Liver (tissue), 9 donors: Measurements from ENCODE around the gene SIK3. TPM values are rescaled to one million over a fixed set of nuclear protein-coding genes. Genes with fewer than 3 reads are reported as not detected.

Source experiments
- DNase-seq: peaks from one replicate; pipeline ENCODE4 v3.0.0-alpha.2; 2017; ENCODE audit warnings: low spot score
- H3K27ac ChIP-seq, 2 donors: one replicate each; pipeline ENCODE4 v1.7.0; 2013; ENCODE audit warnings: inconsistent platforms in 2 of 2, low read length in 2 of 2, control low read depth in 1 of 2, low read depth in 1 of 2, mild to moderate bottlenecking in 1 of 2
- H3K27me3 ChIP-seq, 4 donors: one replicate each; pipeline versions ENCODE4 v1.6.1 to v1.7.0; 2013; ENCODE audit warnings: low read length in 3 of 4, inconsistent platforms in 1 of 4, mild to moderate bottlenecking in 1 of 4, moderate library complexity in 1 of 4; ENCODE audit not compliant: control insufficient read depth in 4 of 4, insufficient read depth in 4 of 4
- H3K36me3 ChIP-seq, 4 donors: one replicate each; pipeline versions ENCODE4 v1.6.1 to v1.7.0; 2013; ENCODE audit warnings: low read length in 3 of 4, mild to moderate bottlenecking in 3 of 4, low read depth in 1 of 4, moderate library complexity in 1 of 4; ENCODE audit not compliant: control insufficient read depth in 4 of 4, insufficient read depth in 3 of 4
- H3K4me1 ChIP-seq, 4 donors: one replicate each; pipeline versions ENCODE4 v1.6.1 to v1.7.0; 2013; ENCODE audit warnings: low read length in 3 of 4, mild to moderate bottlenecking in 3 of 4, moderate library complexity in 1 of 4; ENCODE audit not compliant: control insufficient read depth in 4 of 4, insufficient read depth in 4 of 4
- H3K4me3 ChIP-seq, 3 donors: one replicate each; pipeline versions ENCODE4 v1.6.1 to v1.7.0; 2013; ENCODE audit warnings: low read length in 3 of 3, control low read depth in 1 of 3, low read depth in 1 of 3, mild to moderate bottlenecking in 1 of 3
- H3K9ac ChIP-seq, 2 donors: one replicate each; pipeline ENCODE4 v1.7.0; 2013; ENCODE audit warnings: low read length in 2 of 2, mild to moderate bottlenecking in 2 of 2, moderate library complexity in 2 of 2, control low read depth in 1 of 2, low read depth in 1 of 2
- H3K9me3 ChIP-seq, 4 donors: one replicate each; pipeline versions ENCODE4 v1.6.1 to v1.7.0; 2013; ENCODE audit warnings: low read length in 3 of 4; ENCODE audit not compliant: control insufficient read depth in 4 of 4
- EGR1 ChIP-seq, 2 donors: IDR thresholded peaks; 2 replicates each; pipeline ENCODE4 v1.6.1; 2016 to 2018; ENCODE audit warnings: antibody characterized with exemption in 2 of 2, low read depth in 2 of 2
- FOXA1 ChIP-seq: IDR thresholded peaks from 2 replicates; pipeline ENCODE4 v1.6.1; 2016; ENCODE audit warnings: antibody characterized with exemption
- FOXA2 ChIP-seq: IDR thresholded peaks from 2 replicates; pipeline ENCODE4 v1.6.1; 2016; ENCODE audit warnings: antibody characterized with exemption
- GABPA ChIP-seq, 2 donors: IDR thresholded peaks in 1 of 2; conservative IDR thresholded peaks in 1 of 2; 2 replicates each; pipeline ENCODE4 v1.6.1; 2016; ENCODE audit warnings: antibody characterized with exemption in 2 of 2, mild to moderate bottlenecking in 1 of 2, moderate library complexity in 1 of 2
- HNF4A ChIP-seq, 2 donors: conservative IDR thresholded peaks; 2 replicates each; pipeline ENCODE4 v1.6.1; 2016; ENCODE audit warnings: antibody characterized with exemption in 2 of 2, mild to moderate bottlenecking in 2 of 2
- JUND ChIP-seq, 2 donors: IDR thresholded peaks; 2 replicates each; pipeline ENCODE4 v1.6.1; 2016; ENCODE audit warnings: antibody characterized with exemption in 2 of 2
- RAD21 ChIP-seq, 2 donors: IDR thresholded peaks; 2 replicates each; pipeline ENCODE4 v1.6.1; 2016; ENCODE audit warnings: antibody characterized with exemption in 2 of 2, mild to moderate bottlenecking in 2 of 2
- RXRA ChIP-seq, 2 donors: IDR thresholded peaks; 2 replicates each; pipeline ENCODE4 v1.6.1; 2017 to 2018; ENCODE audit warnings: antibody characterized with exemption in 2 of 2, mild to moderate bottlenecking in 1 of 2
- SP1 ChIP-seq: IDR thresholded peaks from 2 replicates; pipeline ENCODE4 v1.6.1; 2018; ENCODE audit warnings: antibody characterized with exemption, mild to moderate bottlenecking
- TAF1 ChIP-seq: conservative IDR thresholded peaks from 2 replicates; pipeline ENCODE4 v1.6.1; 2016; ENCODE audit warnings: antibody characterized with exemption, mild to moderate bottlenecking
- YY1 ChIP-seq: IDR thresholded peaks from 2 replicates; pipeline ENCODE4 v1.6.1; 2016; ENCODE audit warnings: antibody characterized with exemption, mild to moderate bottlenecking
- WGBS: extraction: QIAGEN DNeasy Blood & Tissue Kit; methylation state at CpG from one replicate; pipeline ENCODE4 v1.1.7; 2013; 5-methylcytosine and 5-hydroxymethylcytosine counted together
- polyA plus RNA-seq, 2 donors: library from polyadenylated mRNA; stranded (reverse) in 1 of 2; unstranded in 1 of 2; fragments of 200-250 nt in 1 of 2; fragments of >200 nt in 1 of 2; fragmentation: Nextera tagmentation in 1 of 2; extraction: Ambion mirVana in 1 of 2; gene quantifications; one replicate each; pipeline versions ENCODE4 v1.2.1 to v1.2.3, GENCODE V29; 2013 to 2015
- total RNA-seq, 2 donors: library from RNA; depleted of rRNA; stranded (reverse); fragments of >200 nt; gene quantifications; one replicate each; pipeline ENCODE4 v1.2.3, GENCODE V29; 2014
- TF ChIP-seq, protein P1 (sequence below): fragments of 150-350 bp; IDR thresholded peaks from 2 replicates; pipeline ENCODE4 v1.5.1; 2017; ENCODE audit warnings: improper control_type of control experiment, low read depth, low read length; ENCODE audit not compliant: missing input control
- TF ChIP-seq, protein P2 (sequence below): IDR thresholded peaks from 2 replicates; pipeline ENCODE4 v1.6.1; 2016; ENCODE audit warnings: antibody characterized with exemption, mild to moderate bottlenecking
- TF ChIP-seq, protein P3 (sequence below): IDR thresholded peaks from 2 replicates; pipeline ENCODE4 v1.6.1; 2016; ENCODE audit warnings: antibody characterized with exemption
- TF ChIP-seq, protein P4 (sequence below): IDR thresholded peaks from 2 replicates; pipeline ENCODE4 v1.6.1; 2016; ENCODE audit warnings: antibody characterized with exemption
- TF ChIP-seq, protein P5 (sequence below): IDR thresholded peaks from 2 replicates; pipeline ENCODE4 v1.6.1; 2016; ENCODE audit warnings: antibody characterized with exemption
- donor health status: healthy.
- donor health status: healthy.
- donor health status: healthy.
- donor health status: healthy.
- donor health status: healthy.

The SIK3 gene
- total and polyA plus RNA-seq, 4 donors = 6.9 to 52.4 (median 14.4) TPM

DNA sequence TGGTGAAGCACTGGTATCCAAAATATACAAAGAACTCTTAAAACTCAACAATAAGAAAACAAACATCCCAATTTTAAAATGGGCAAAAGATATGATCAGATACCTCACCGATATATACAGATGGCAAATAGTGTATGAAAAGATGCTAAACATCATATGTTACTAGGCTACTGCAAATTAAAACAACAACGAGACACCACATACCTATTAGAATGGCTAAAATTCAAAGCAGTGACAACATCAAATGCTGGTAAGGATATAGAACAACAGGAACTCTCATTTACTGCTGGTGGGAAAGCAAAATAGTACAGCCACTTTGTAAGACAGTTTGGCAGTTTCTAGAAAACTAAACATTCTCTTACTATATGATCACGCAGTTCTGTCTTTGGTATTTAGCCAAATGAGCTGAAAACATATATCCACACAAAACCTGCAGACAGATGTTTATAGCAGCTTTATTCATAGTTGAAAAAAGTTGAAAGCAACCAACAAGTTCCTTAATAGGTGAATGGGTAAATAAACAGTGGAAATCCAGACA, 38.5 kb downstream of the SIK3 start:
- TF ChIP-seq, protein P1, sequence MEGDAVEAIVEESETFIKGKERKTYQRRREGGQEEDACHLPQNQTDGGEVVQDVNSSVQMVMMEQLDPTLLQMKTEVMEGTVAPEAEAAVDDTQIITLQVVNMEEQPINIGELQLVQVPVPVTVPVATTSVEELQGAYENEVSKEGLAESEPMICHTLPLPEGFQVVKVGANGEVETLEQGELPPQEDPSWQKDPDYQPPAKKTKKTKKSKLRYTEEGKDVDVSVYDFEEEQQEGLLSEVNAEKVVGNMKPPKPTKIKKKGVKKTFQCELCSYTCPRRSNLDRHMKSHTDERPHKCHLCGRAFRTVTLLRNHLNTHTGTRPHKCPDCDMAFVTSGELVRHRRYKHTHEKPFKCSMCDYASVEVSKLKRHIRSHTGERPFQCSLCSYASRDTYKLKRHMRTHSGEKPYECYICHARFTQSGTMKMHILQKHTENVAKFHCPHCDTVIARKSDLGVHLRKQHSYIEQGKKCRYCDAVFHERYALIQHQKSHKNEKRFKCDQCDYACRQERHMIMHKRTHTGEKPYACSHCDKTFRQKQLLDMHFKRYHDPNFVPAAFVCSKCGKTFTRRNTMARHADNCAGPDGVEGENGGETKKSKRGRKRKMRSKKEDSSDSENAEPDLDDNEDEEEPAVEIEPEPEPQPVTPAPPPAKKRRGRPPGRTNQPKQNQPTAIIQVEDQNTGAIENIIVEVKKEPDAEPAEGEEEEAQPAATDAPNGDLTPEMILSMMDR = no peak
- TF ChIP-seq RXRA (IDR thresholded peaks at IDR 0.05) (no peak), EGR1 (IDR thresholded peaks at IDR 0.05; ENCODE audit: low read depth in 2 of 2) (no peak), RAD21 (IDR thresholded peaks at IDR 0.05) (no peak), GABPA (IDR thresholded peaks at IDR 0.05 in 1 of 2, conservative IDR thresholded peaks at IDR 0.05 in 1 of 2) (no peak), FOXA1 (no peak), SP1 (no peak), FOXA2 (no peak), JUND (IDR thresholded peaks at IDR 0.05) (no peak), HNF4A (conservative IDR thresholded peaks at IDR 0.05) (no peak), YY1 (no peak), TAF1 (no peak)
- TF ChIP-seq, protein P2, sequence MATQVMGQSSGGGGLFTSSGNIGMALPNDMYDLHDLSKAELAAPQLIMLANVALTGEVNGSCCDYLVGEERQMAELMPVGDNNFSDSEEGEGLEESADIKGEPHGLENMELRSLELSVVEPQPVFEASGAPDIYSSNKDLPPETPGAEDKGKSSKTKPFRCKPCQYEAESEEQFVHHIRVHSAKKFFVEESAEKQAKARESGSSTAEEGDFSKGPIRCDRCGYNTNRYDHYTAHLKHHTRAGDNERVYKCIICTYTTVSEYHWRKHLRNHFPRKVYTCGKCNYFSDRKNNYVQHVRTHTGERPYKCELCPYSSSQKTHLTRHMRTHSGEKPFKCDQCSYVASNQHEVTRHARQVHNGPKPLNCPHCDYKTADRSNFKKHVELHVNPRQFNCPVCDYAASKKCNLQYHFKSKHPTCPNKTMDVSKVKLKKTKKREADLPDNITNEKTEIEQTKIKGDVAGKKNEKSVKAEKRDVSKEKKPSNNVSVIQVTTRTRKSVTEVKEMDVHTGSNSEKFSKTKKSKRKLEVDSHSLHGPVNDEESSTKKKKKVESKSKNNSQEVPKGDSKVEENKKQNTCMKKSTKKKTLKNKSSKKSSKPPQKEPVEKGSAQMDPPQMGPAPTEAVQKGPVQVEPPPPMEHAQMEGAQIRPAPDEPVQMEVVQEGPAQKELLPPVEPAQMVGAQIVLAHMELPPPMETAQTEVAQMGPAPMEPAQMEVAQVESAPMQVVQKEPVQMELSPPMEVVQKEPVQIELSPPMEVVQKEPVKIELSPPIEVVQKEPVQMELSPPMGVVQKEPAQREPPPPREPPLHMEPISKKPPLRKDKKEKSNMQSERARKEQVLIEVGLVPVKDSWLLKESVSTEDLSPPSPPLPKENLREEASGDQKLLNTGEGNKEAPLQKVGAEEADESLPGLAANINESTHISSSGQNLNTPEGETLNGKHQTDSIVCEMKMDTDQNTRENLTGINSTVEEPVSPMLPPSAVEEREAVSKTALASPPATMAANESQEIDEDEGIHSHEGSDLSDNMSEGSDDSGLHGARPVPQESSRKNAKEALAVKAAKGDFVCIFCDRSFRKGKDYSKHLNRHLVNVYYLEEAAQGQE = no peak
- TF ChIP-seq, protein P3, sequence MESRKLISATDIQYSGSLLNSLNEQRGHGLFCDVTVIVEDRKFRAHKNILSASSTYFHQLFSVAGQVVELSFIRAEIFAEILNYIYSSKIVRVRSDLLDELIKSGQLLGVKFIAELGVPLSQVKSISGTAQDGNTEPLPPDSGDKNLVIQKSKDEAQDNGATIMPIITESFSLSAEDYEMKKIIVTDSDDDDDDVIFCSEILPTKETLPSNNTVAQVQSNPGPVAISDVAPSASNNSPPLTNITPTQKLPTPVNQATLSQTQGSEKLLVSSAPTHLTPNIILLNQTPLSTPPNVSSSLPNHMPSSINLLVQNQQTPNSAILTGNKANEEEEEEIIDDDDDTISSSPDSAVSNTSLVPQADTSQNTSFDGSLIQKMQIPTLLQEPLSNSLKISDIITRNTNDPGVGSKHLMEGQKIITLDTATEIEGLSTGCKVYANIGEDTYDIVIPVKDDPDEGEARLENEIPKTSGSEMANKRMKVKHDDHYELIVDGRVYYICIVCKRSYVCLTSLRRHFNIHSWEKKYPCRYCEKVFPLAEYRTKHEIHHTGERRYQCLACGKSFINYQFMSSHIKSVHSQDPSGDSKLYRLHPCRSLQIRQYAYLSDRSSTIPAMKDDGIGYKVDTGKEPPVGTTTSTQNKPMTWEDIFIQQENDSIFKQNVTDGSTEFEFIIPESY = no peak
- TF ChIP-seq, protein P4, sequence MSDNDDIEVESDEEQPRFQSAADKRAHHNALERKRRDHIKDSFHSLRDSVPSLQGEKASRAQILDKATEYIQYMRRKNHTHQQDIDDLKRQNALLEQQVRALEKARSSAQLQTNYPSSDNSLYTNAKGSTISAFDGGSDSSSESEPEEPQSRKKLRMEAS = no peak
- TF ChIP-seq, protein P5, sequence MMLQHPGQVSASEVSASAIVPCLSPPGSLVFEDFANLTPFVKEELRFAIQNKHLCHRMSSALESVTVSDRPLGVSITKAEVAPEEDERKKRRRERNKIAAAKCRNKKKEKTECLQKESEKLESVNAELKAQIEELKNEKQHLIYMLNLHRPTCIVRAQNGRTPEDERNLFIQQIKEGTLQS = no peak
- peaks cover 2 to 22% (median 17%) of the 10 kb centered on the region in 4 donors for H3K4me1 ChIP-seq
- no peaks in the 10 kb centered on the region for H3K27me3 ChIP-seq
- H3K36me3 ChIP-seq = no peaks in the 10 kb centered on the region
- H3K9me3 ChIP-seq = no peaks in the 10 kb centered on the region
- no peak for DNase-seq
- H3K9ac ChIP-seq = no peak overlapping the region
- 92% methylated on average over 3 of the region's 3 CpGs for WGBS
- no peak overlapping the region for H3K27ac ChIP-seq
- no peak overlapping the region for H3K4me3 ChIP-seq
